HCT116 (cell line): ENCODE measurements around the gene HCST. TPM values are rescaled to one million over a fixed set of nuclear protein-coding genes. Genes with fewer than 3 reads are reported as not detected.

Source experiments
- ATAC-seq: fragments of 200-7000 bp; cut with Tn5 transposase; 2 replicates; pipeline ENCODE4 v1.9.1; 2020; ENCODE audit warnings: mild to moderate bottlenecking, moderate library complexity
- BruUV-seq: library from RNA; stranded (reverse); fragments of 400-500 nt; replicated peaks from 2 replicates; lab custom pipeline; 2021; lab: Mats Ljungman, UMichigan
- CTCF ChIA-PET: fragments of 300-600 bp; sonication (Branson Sonifier 250); formaldehyde crosslinking; loops from one replicate; lab custom pipeline; 2021; ENCODE audit warnings: antibody characterized with exemption; lab: Charles Lee
- POLR2A ChIA-PET: fragments of 300-600, 350-600 bp; sonication (Branson Sonifier 250); formaldehyde crosslinking; loops from one replicate; lab custom pipeline; 2021; ENCODE audit warnings: antibody characterized with exemption; lab: Charles Lee
- RAD21 ChIA-PET, 2 experiments: fragments of 300-600 bp; sonication (Branson Sonifier 250); formaldehyde crosslinking; loops; one replicate each; lab custom pipeline; 2023; ENCODE audit warnings: low total read pairs in 2 of 2; ENCODE audit not compliant: uncharacterized antibody in 2 of 2, unreplicated experiment in 2 of 2, low non-redundant PET in 1 of 2; lab: Charles Lee
- DNase-seq: peaks from one replicate; pipeline ENCODE4 v3.0.0-alpha.2; 2010; ENCODE audit warnings: low read depth, low spot score
- H2AFZ ChIP-seq: fragments of 200-600 bp; shearing (Covaris generic), sonication (generic); 2 replicates; pipeline ENCODE4 v1.6.1; 2017; ENCODE audit warnings: low read depth, mixed run types, mixed read lengths, antibody characterized with exemption, low read length; ENCODE audit not compliant: poor library complexity, severe bottlenecking
- H3K27ac ChIP-seq: 2 replicates; pipeline ENCODE4 v1.5.1; 2012; ENCODE audit warnings: low read depth, low read length
- H3K27me3 ChIP-seq: fragments of 200-600 bp; sonication (generic); 2 replicates; pipeline ENCODE4 v1.6.1; 2016; ENCODE audit warnings: mixed run types, low read length, mixed read lengths; ENCODE audit not compliant: insufficient read depth
- H3K36me3 ChIP-seq, 2 experiments: fragments of 200-500 bp in 1 of 2; fragments of 200-600 bp in 1 of 2; sonication (Bioruptor generic) in 1 of 2; sonication (generic) in 1 of 2; 2 replicates each; pipeline versions ENCODE4 v1.5.1 to v1.6.1; 2014 to 2016; ENCODE audit warnings: low read length in 2 of 2, inconsistent platforms in 1 of 2, mixed read lengths in 1 of 2, mixed run types in 1 of 2; ENCODE audit not compliant: insufficient read depth in 2 of 2, control insufficient read depth in 1 of 2
- H3K4me1 ChIP-seq, 2 experiments: fragments of 200-600 bp in 1 of 2; sonication (generic) in 1 of 2; 2 replicates each; pipeline versions ENCODE4 v1.5.1 to v1.6.1; 2012 to 2017; ENCODE audit warnings: low read length in 2 of 2, inconsistent platforms in 1 of 2, mild to moderate bottlenecking in 1 of 2, mixed read lengths in 1 of 2, mixed run types in 1 of 2, moderate library complexity in 1 of 2; ENCODE audit not compliant: insufficient read depth in 2 of 2, control insufficient read depth in 1 of 2
- H3K4me2 ChIP-seq: fragments of 200-600 bp; sonication (generic); 2 replicates; pipeline ENCODE4 v1.6.1; 2017; ENCODE audit warnings: mixed run types, low read length, mixed read lengths
- H3K4me3 ChIP-seq, 2 experiments: fragments of 200-600 bp in 1 of 2; sonication (generic) in 1 of 2; replicated peaks in 1 of 2; 2 replicates each; pipeline ENCODE4 v1.5.1; 2011 to 2016; ENCODE audit warnings: low read length in 2 of 2, control low read depth in 1 of 2, low read depth in 1 of 2, mild to moderate bottlenecking in 1 of 2, mixed read lengths in 1 of 2, mixed run types in 1 of 2
- H3K79me2 ChIP-seq: fragments of 200-600 bp; sonication (generic); 2 replicates; pipeline ENCODE4 v1.6.1; 2017; ENCODE audit warnings: mild to moderate bottlenecking, mixed run types, low read length, moderate library complexity, mixed read lengths; ENCODE audit not compliant: insufficient read depth
- H3K9ac ChIP-seq: fragments of 200-600 bp; sonication (generic); 2 replicates; pipeline ENCODE4 v1.6.1; 2016; ENCODE audit warnings: low read length, mixed read lengths
- H3K9me2 ChIP-seq: fragments of 200-600 bp; sonication (generic), shearing (Covaris generic); 2 replicates; pipeline ENCODE4 v1.6.1; 2017; ENCODE audit warnings: mixed run types, mild to moderate bottlenecking, moderate library complexity; ENCODE audit not compliant: insufficient read depth
- H3K9me3 ChIP-seq, 2 experiments: fragments of 200-500 bp in 1 of 2; fragments of 200-600 bp in 1 of 2; sonication (Bioruptor generic) in 1 of 2; sonication (generic) in 1 of 2; 2 replicates each; pipeline ENCODE4 v1.6.1; 2014 to 2017; ENCODE audit warnings: low read length in 2 of 2, mixed read lengths in 2 of 2, inconsistent platforms in 1 of 2, low read depth in 1 of 2, mild to moderate bottlenecking in 1 of 2, mixed run types in 1 of 2, moderate library complexity in 1 of 2; ENCODE audit not compliant: control insufficient read depth in 1 of 2, insufficient read depth in 1 of 2
- H4K20me1 ChIP-seq: fragments of 200-600 bp; sonication (generic), shearing (Covaris generic); 2 replicates; pipeline ENCODE4 v1.6.1; 2017; ENCODE audit warnings: mixed run types, mild to moderate bottlenecking, moderate library complexity; ENCODE audit not compliant: insufficient read depth
- ATF3 ChIP-seq: IDR thresholded peaks from 2 replicates; pipeline ENCODE4 v1.6.1; 2012
- CBX3 ChIP-seq: IDR thresholded peaks from 2 replicates; pipeline ENCODE4 v1.6.1; 2012; ENCODE audit warnings: low read depth
- CEBPB ChIP-seq: IDR thresholded peaks from 2 replicates; pipeline ENCODE4 v1.6.1; 2012; ENCODE audit warnings: low read depth
- EGR1 ChIP-seq: IDR thresholded peaks from 2 replicates; pipeline ENCODE4 v1.6.1; 2012; ENCODE audit warnings: low read depth
- ELF1 ChIP-seq: IDR thresholded peaks from 2 replicates; pipeline ENCODE4 v1.6.1; 2012; ENCODE audit warnings: low read depth, borderline replicate concordance
- EZH2 ChIP-seq: fragments of 200-600 bp; sonication (generic); IDR thresholded peaks from 2 replicates; pipeline ENCODE4 v1.6.1; 2017; ENCODE audit warnings: antibody characterized with exemption, mixed run types
- EZH2phosphoT487 ChIP-seq: fragments of 200-600 bp; IDR thresholded peaks from 2 replicates; pipeline ENCODE4 v1.6.1; 2018; ENCODE audit warnings: antibody characterized with exemption, borderline replicate concordance
- FOSL1 ChIP-seq: IDR thresholded peaks from 2 replicates; pipeline ENCODE4 v1.6.1; 2012; ENCODE audit warnings: low read depth
- MAX ChIP-seq: IDR thresholded peaks from 2 replicates; pipeline ENCODE4 v1.6.1; 2012
- POLR2A ChIP-seq: IDR thresholded peaks from 2 replicates; pipeline ENCODE4 v1.7.0; 2011; ENCODE audit warnings: borderline replicate concordance; ENCODE audit not compliant: insufficient read depth, insufficient read length; ENCODE audit errors: extremely low read depth
- RAD21 ChIP-seq: IDR thresholded peaks from 2 replicates; pipeline ENCODE4 v1.6.1; 2012; ENCODE audit warnings: low read depth, mild to moderate bottlenecking
- REST ChIP-seq: IDR thresholded peaks from 2 replicates; pipeline ENCODE4 v1.6.1; 2012; ENCODE audit warnings: low read depth
- SIN3A ChIP-seq: IDR thresholded peaks from 2 replicates; pipeline ENCODE4 v1.6.1; 2012; ENCODE audit warnings: low read depth
- SP1 ChIP-seq: IDR thresholded peaks from 2 replicates; pipeline ENCODE4 v1.6.1; 2012; ENCODE audit warnings: low read depth
- SRF ChIP-seq: IDR thresholded peaks from 2 replicates; pipeline ENCODE4 v1.6.1; 2012; ENCODE audit warnings: low read depth
- TCF7L2 ChIP-seq: IDR thresholded peaks from 2 replicates; pipeline ENCODE4 v1.7.0; 2011; ENCODE audit warnings: borderline replicate concordance, inconsistent platforms; ENCODE audit not compliant: insufficient read depth, insufficient read length; ENCODE audit errors: extremely low read depth
- YY1 ChIP-seq: IDR thresholded peaks from 2 replicates; pipeline ENCODE4 v1.6.1; 2011; ENCODE audit warnings: low read length, low read depth, moderate library complexity, mild to moderate bottlenecking; ENCODE audit not compliant: insufficient replicate concordance; ENCODE audit errors: extremely low read depth
- ZBTB33 ChIP-seq: IDR thresholded peaks from 2 replicates; pipeline ENCODE4 v1.6.1; 2011; ENCODE audit warnings: mild to moderate bottlenecking, low read length, moderate library complexity; ENCODE audit not compliant: insufficient replicate concordance; ENCODE audit errors: extremely low read depth
- ZFX ChIP-seq: fragments of 450-650 bp; IDR thresholded peaks from 2 replicates; pipeline ENCODE4 v1.6.1; 2017
- ZNF274 ChIP-seq: fragments of 200-500 bp; sonication (Bioruptor generic); IDR thresholded peaks from 2 replicates; pipeline ENCODE4 v1.6.1; 2014; ENCODE audit warnings: mild to moderate bottlenecking, low read depth, low read length, inconsistent platforms
- intact Hi-C: fragments of 100-400 bp; cut with micrococcal nuclease; formaldehyde crosslinking; loops from 2 replicates; pipeline ENCODE4 v1.10.0; 2022
- total RNA-seq: library from RNA; stranded (reverse); gene quantifications from one replicate; pipeline ENCODE4 v1.2.1, GENCODE V29; 2021; ENCODE audit not compliant: unreplicated experiment

The HCST gene
- total RNA-seq, 1 experiment from 2014 or later, result 1.2 TPM

DNA sequence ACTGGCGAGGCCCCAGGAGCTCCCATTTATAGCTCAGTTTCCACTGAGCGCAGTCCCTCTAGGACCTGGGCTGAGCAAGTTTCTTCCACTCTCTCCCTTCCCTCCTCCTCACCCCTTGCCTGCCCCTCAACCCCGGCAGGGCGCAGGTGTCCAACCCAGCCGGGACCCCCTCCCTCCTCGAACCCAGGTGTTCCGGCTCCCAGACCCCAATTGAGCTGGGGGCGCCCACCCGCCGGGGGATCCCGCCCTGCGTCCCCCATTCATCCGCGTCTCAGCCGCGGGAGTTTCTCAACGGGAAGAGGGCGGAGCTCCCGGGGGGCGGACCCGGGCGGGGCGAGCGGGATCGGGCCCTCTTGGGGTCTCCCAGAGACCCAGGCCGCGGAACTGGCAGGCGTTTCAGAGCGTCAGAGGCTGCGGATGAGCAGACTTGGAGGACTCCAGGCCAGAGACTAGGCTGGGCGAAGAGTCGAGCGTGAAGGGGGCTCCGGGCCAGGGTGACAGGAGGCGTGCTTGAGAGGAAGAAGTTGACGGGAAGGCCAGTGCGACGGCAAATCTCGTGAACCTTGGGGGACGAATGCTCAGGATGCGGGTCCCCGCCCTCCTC, 45.7 kb upstream of the HCST start, which contains the start of gene KIRREL2:
Gene KIRREL2, plus strand, starts transcription at position 366 of the 604 bp plus-strand sequence. Its CDS starts 209 bp downstream, at position 575.
- POLR2A ChIA-PET, result no interaction called here
- no peak within 1 kb of the TSS for H3K4me3 ChIP-seq
- no peak within 1 kb of the TSS for H3K4me2 ChIP-seq
- no peaks in the 10 kb centered on the region for H4K20me1 ChIP-seq
- no peak within 1 kb of the TSS for H3K9ac ChIP-seq
- CTCF ChIA-PET, result no interaction called here
- no peak for TF ChIP-seq MAX
- no peak for TF ChIP-seq SRF
- TF ChIP-seq ELF1, result no peak
- no peak for TF ChIP-seq EGR1
- no peak for TF ChIP-seq ZFX
- no peak for TF ChIP-seq ATF3
- TF ChIP-seq EZH2phosphoT487, result no peak
- no peak for TF ChIP-seq YY1
- no peak for TF ChIP-seq SIN3A
- TF ChIP-seq CEBPB, result no peak
- no peak for TF ChIP-seq ZBTB33
- no peak for TF ChIP-seq FOSL1
- no peak for TF ChIP-seq ZNF274
- TF ChIP-seq RAD21, result no peak
- TF ChIP-seq POLR2A, result no peak
- TF ChIP-seq CBX3, result no peak
- no peak for TF ChIP-seq SP1
- TF ChIP-seq TCF7L2, result no peak
- no peak for TF ChIP-seq REST
- no peak for TF ChIP-seq EZH2
- RAD21 ChIA-PET, result no interaction called here
- ATAC-seq (no peak), DNase-seq (no peak)
- H3K79me2 ChIP-seq, result no peaks in the 10 kb centered on the region
- no peak within 1 kb of the TSS for H3K27ac ChIP-seq
- intact Hi-C loops, result no loop called here
- H3K9me3 ChIP-seq, result no peaks in the 10 kb centered on the region
- H3K27me3 ChIP-seq, result no peaks in the 10 kb centered on the region
- H3K9me2 ChIP-seq, result no peaks in the 10 kb centered on the region
- no peak within 1 kb of the TSS for H2AFZ ChIP-seq
- H3K4me1 ChIP-seq, result peaks cover 2 to 15% of the 10 kb centered on the region in 2 experiments; a peak in 3 of 4 replicates
- no TSS peak for BruUV-seq
- no peaks in the 10 kb centered on the region for H3K36me3 ChIP-seq
